HepG2 (cell line): ENCODE measurements around the gene TM9SF4. TPM values are rescaled to one million over a fixed set of nuclear protein-coding genes. Genes with fewer than 3 reads are reported as not detected.

Experiments
- ATAC-seq: fragments of 200-7000 bp; cut with Tn5 transposase; 3 replicates; pipeline ENCODE4 v1.9.1; 2020; ENCODE audit warnings: mild to moderate bottlenecking, moderate library complexity
- BruUV-seq: library from RNA; stranded (reverse); fragments of 400-500 nt; replicated peaks from 2 replicates; lab custom pipeline; 2021; lab: Mats Ljungman, UMichigan
- CTCF ChIA-PET: fragments of 300-600 bp; formaldehyde crosslinking; extraction: SDS; loops from one replicate; lab custom pipeline; 2021; ENCODE audit warnings: low total read pairs, inconsistent platforms, low intra/inter-chr PET ratio; lab: Yijun Ruan, JAX
- POLR2A ChIA-PET: fragments of 350-600 bp; sonication (Branson Sonifier 250); formaldehyde crosslinking; loops from one replicate; lab custom pipeline; 2020; ENCODE audit warnings: antibody characterized with exemption, inconsistent platforms; lab: Yijun Ruan, JAX
- DNase-seq: peaks from one replicate; pipeline ENCODE4 v3.0.0-alpha.2; 2015; ENCODE audit warnings: low spot score
- FAIRE-seq: peaks from 3 replicates; lab custom pipeline; 2011; peaks lifted over from hg19 to GRCh38; lab: Jason Lieb, UNC
- H2AFZ ChIP-seq: one replicate; pipeline ENCODE4 v1.6.1; 2011; ENCODE audit warnings: low read length, inconsistent platforms
- H3K27ac ChIP-seq: fragments of 300-600 bp; 3 replicates; pipeline ENCODE4 v1.8.0; 2011; ENCODE audit warnings: mixed run types, mild to moderate bottlenecking, mixed read lengths, low read length, inconsistent platforms; ENCODE audit not compliant: insufficient read depth; ENCODE audit errors: extremely low read length
- H3K27me3 ChIP-seq, 2 experiments: fragments of 200-600 bp in 1 of 2; 2 replicates in 1 of 2; 3 replicates in 1 of 2; pipeline versions ENCODE4 v1.6.0 to v1.8.0; 2011; ENCODE audit warnings: low read length in 2 of 2, mild to moderate bottlenecking in 2 of 2, moderate library complexity in 2 of 2, inconsistent platforms in 1 of 2; ENCODE audit not compliant: insufficient read depth in 2 of 2, control insufficient read depth in 1 of 2
- H3K36me3 ChIP-seq, 2 experiments: fragments of 200-600 bp in 1 of 2; replicated peaks in 1 of 2; 2 replicates in 1 of 2; 3 replicates in 1 of 2; pipeline versions ENCODE4 v1.5.1 to v1.8.0; 2011; ENCODE audit warnings: low read length in 2 of 2, inconsistent platforms in 1 of 2; ENCODE audit not compliant: insufficient read depth in 2 of 2, control insufficient read depth in 1 of 2
- H3K4me1 ChIP-seq: 2 replicates; pipeline ENCODE4 v1.5.1; 2012; ENCODE audit warnings: low read length, inconsistent platforms; ENCODE audit not compliant: insufficient read depth
- H3K4me2 ChIP-seq: 2 replicates; pipeline ENCODE4 v1.6.0; 2011; ENCODE audit warnings: low read depth, low read length, inconsistent platforms
- H3K4me3 ChIP-seq, 3 experiments: fragments of 200-600 bp in 1 of 3; sonication (generic), shearing (Covaris generic) in 1 of 3; replicated peaks in 1 of 3; 2 replicates each; pipeline ENCODE4 v1.5.1; 2011 to 2016; ENCODE audit warnings: low read length in 3 of 3, inconsistent platforms in 2 of 3, low read depth in 2 of 3, mild to moderate bottlenecking in 2 of 3, control low read depth in 1 of 3, mixed read lengths in 1 of 3; ENCODE audit not compliant: insufficient read depth in 1 of 3
- H3K79me2 ChIP-seq: one replicate; pipeline ENCODE4 v1.6.1; 2011; ENCODE audit warnings: low read length, inconsistent platforms; ENCODE audit not compliant: insufficient read depth
- H3K9ac ChIP-seq: 2 replicates; pipeline ENCODE4 v1.6.0; 2011; ENCODE audit warnings: mild to moderate bottlenecking, low read depth, low read length, inconsistent platforms; ENCODE audit not compliant: insufficient read depth
- H3K9me3 ChIP-seq: 2 replicates; pipeline ENCODE4 v1.5.1; 2012; ENCODE audit warnings: mild to moderate bottlenecking, low read length
- H4K20me1 ChIP-seq: 2 replicates; pipeline ENCODE4 v1.6.0; 2011; ENCODE audit warnings: inconsistent platforms, mild to moderate bottlenecking, low read length, moderate library complexity; ENCODE audit not compliant: insufficient read depth
- IKZF1 ChIP-seq: fragments of 450-650 bp; IDR thresholded peaks from 2 replicates; pipeline ENCODE4 v1.7.1; 2016
- MAFK ChIP-seq, 2 experiments: IDR thresholded peaks in 1 of 2; conservative IDR thresholded peaks in 1 of 2; 2 replicates each; pipeline ENCODE4 v1.6.1; 2011; ENCODE audit warnings: improper control_type of control experiment in 2 of 2, low read length in 2 of 2
- NFATC3 ChIP-seq: sonication (generic); formaldehyde crosslinking; IDR thresholded peaks from 2 replicates; pipeline ENCODE4 v1.5.1; 2020; ENCODE audit warnings: mild to moderate bottlenecking, missing genetic modification reagents
- RBM22 ChIP-seq: fragments of 200-400 bp; formaldehyde crosslinking; optimal IDR thresholded peaks from 2 replicates; pipeline ENCODE3; 2017; ENCODE audit warnings: mild to moderate bottlenecking, low read length, moderate library complexity
- SCMH1 ChIP-seq: sonication (generic); formaldehyde crosslinking; IDR thresholded peaks from 2 replicates; pipeline ENCODE4 v1.9.0; 2021; ENCODE audit warnings: missing genetic modification reagents, mild to moderate bottlenecking, borderline replicate concordance
- SMC3 ChIP-seq: IDR thresholded peaks from 2 replicates; pipeline ENCODE4 v1.6.1; 2011; ENCODE audit warnings: low read length, improper control_type of control experiment
- ZEB1 ChIP-seq: IDR thresholded peaks from 2 replicates; pipeline ENCODE4 v1.6.1; 2012; ENCODE audit warnings: mild to moderate bottlenecking, low read depth, inconsistent platforms; ENCODE audit not compliant: insufficient replicate concordance
- WGBS: methylation state at CpG from one replicate; pipeline ENCODE4 v1.1.6; 2017; ENCODE audit warnings: low lambda C conversion rate; 5-methylcytosine and 5-hydroxymethylcytosine counted together
- in situ Hi-C: cut with HindIII; loops from 2 replicates; pipeline ENCODE4 v1.10.0; 2017; ENCODE audit warnings: low pct_unique_long_range_greater_than_20kb; ENCODE audit not compliant: extremely low pct_ligation_motif_present
- intact Hi-C: fragments of 100-400 bp; cut with micrococcal nuclease; formaldehyde crosslinking; loops from one replicate; pipeline ENCODE4 v1.10.0; 2022; ENCODE audit not compliant: unreplicated experiment
- polyA plus RNA-seq, 8 experiments: library from polyadenylated mRNA; depleted of rRNA in 3 of 8; stranded (reverse) in 7 of 8; unstranded in 1 of 8; fragments of >200 nt; fragmentation: Illumina TruSeq in 4 of 8; extraction: Trizol in 4 of 8; gene quantifications; 2 replicates each; pipeline versions ENCODE4 v1.2.1 to v1.2.3, GENCODE V29; 2011 to 2016; ENCODE audit warnings: low read depth in 4 of 8, missing spikeins in 1 of 8, mixed read lengths in 1 of 8; ENCODE audit not compliant: insufficient read depth in 1 of 8
- total RNA-seq, 5 experiments: library from RNA; depleted of rRNA; stranded (reverse); fragments of >200 nt; fragmentation: Illumina TruSeq; extraction: Trizol; gene quantifications; 2 replicates each; pipeline ENCODE4 v1.2.3, GENCODE V29; 2016; ENCODE audit warnings: low read depth in 1 of 5
- TF ChIP-seq, protein P1 (sequence below): sonication (generic); formaldehyde crosslinking; IDR thresholded peaks from 2 replicates; pipeline ENCODE4 v1.9.0; 2022; ENCODE audit warnings: low read depth, missing genetic modification reagents

The TM9SF4 gene
- total and polyA plus RNA-seq, 2 of the 13 experiments (the other 11 are each of a cell fraction or from before 2014, with no cell fraction given): 53.5 to 171 TPM

DNA sequence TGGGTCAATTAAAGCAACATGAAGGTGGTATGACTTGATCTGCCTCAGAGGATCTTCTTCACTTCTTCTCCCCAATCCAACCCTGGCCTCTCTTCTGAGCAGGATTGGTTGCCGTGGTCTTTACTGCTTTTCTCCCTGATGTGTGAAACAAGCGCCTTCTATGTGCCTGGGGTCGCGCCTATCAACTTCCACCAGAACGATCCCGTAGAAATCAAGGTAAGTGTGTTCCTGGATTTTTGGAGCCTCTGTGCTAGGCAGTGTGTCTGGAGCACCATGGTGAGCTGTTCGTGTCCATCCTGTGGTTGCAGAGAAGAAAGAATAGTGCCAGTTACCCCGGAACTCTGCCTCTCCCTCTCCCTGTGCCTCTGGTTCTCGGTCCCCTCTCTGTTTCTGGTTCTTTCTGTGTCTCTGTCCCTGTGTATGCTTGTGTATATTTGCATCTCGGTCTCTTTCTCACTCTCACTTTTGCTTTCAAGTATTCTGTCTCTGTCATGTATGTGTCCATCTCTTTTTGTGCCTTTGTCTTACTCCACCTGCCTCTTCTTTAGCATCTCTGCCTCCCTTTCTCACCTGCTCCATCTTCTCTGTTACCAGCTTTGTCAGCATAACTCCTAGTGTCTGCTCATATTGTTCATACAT is 23.5 kb downstream of the TM9SF4 start:
- FAIRE-seq (no peak), DNase-seq (no peak), ATAC-seq (no peak)
- peaks cover 20% of the 10 kb centered on the region for H4K20me1 ChIP-seq
- in situ Hi-C loops (no loop called here), intact Hi-C loops (no loop called here)
- H3K4me1 ChIP-seq: peaks cover 8% of the 10 kb centered on the region
- H3K27ac ChIP-seq: no peak overlapping the region
- ChIA-PET POLR2A (no interaction called here), CTCF (no interaction called here)
- H3K4me3 ChIP-seq: no peak overlapping the region
- no peak overlapping the region for H3K4me2 ChIP-seq
- H3K9ac ChIP-seq: no peak overlapping the region
- peaks cover 31 to 55% of the 10 kb centered on the region in 2 experiments for H3K36me3 ChIP-seq
- no peaks in the 10 kb centered on the region for H3K9me3 ChIP-seq
- BruUV-seq: no TSS peak
- TF ChIP-seq IKZF1 (0 out of 2 replicates have a peak, but pooled peaks have one; percentile 25), NFATC3 (no peak), MAFK (conservative IDR thresholded peaks at IDR 0.05 in 1 of 2, IDR thresholded peaks at IDR 0.05 in 1 of 2; ENCODE audit: low read length in 2 of 2) (0 out of 4 replicates have a peak, but pooled peaks of 1 of the 2 experiments have one; percentile 27)
- H2AFZ ChIP-seq: no peak overlapping the region
- H3K79me2 ChIP-seq: peaks cover 48% of the 10 kb centered on the region
- 95% methylated on average over 10 of the region's 10 CpGs for WGBS
- no peaks in the 10 kb centered on the region for H3K27me3 ChIP-seq

DNA sequence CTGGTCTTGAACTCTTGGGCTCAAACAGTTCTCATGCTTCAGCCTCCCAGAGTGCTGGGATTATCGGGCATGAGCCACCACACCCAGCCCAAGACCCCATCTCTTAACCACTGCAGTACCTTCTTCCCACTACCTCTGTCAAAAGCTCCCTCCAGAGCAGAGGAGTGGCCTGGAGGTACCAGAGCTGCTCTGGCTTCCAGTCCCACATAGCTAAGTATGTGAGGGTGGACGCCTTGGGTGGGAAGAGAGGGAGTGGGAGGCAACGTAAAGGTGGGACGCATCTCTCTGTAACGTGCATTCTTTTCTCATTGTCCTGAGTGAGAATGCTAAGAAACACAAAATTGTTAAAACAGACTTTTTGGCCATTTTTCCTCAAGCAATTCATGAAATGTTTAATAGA is 24.5 kb downstream of the TM9SF4 start:
- Histone ChIP-seq H4K20me1 (0 out of 2 replicates have a peak, but pooled peaks cover 11% of the 10 kb centered on the region), H3K79me2 (peaks cover 38% of the 10 kb centered on the region), H3K36me3 (peaks cover 37 to 64% of the 10 kb centered on the region in 2 experiments), H3K4me3 (no peak overlapping the region), H3K9me3 (no peaks in the 10 kb centered on the region), H3K27ac (no peak overlapping the region), H3K4me2 (no peak overlapping the region), H3K9ac (no peak overlapping the region), H2AFZ (no peak overlapping the region), H3K27me3 (no peaks in the 10 kb centered on the region)
- BruUV-seq: no TSS peak
- ATAC-seq (no peak), DNase-seq (no peak), FAIRE-seq (no peak)
- intact Hi-C loops: no loop called here
- in situ Hi-C loops: no loop called here
- 95% methylated on average over 5 of the region's 5 CpGs for WGBS
- ChIA-PET POLR2A (no interaction called here), CTCF (no interaction called here)
- peak; percentile 47 for TF ChIP-seq RBM22
- TF ChIP-seq, protein P1, sequence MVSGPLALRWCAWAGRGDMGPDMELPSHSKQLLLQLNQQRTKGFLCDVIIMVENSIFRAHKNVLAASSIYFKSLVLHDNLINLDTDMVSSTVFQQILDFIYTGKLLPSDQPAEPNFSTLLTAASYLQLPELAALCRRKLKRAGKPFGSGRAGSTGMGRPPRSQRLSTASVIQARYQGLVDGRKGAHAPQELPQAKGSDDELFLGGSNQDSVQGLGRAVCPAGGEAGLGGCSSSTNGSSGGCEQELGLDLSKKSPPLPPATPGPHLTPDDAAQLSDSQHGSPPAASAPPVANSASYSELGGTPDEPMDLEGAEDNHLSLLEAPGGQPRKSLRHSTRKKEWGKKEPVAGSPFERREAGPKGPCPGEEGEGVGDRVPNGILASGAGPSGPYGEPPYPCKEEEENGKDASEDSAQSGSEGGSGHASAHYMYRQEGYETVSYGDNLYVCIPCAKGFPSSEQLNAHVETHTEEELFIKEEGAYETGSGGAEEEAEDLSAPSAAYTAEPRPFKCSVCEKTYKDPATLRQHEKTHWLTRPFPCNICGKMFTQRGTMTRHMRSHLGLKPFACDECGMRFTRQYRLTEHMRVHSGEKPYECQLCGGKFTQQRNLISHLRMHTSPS: no peak
- no peak for TF ChIP-seq ZEB1
- TF ChIP-seq SMC3: no peak
- no peak for TF ChIP-seq SCMH1 (CRISPR knock-in tag)
- TF ChIP-seq, all 625 proteins: peak for 1
- H3K4me1 ChIP-seq: no peaks in the 10 kb centered on the region
